IPS-18c (cell line): Measurements from ENCODE around the gene MT3.

ENCODE experiments used
- H3K4me3 ChIP-seq: 2 replicates; pipeline ENCODE4 v1.7.0; 2013; ENCODE audit warnings: low read depth, mild to moderate bottlenecking, low read length, moderate library complexity; ENCODE audit not compliant: insufficient read depth
- H3K9me3 ChIP-seq: one replicate; pipeline ENCODE4 v1.6.1; 2013; ENCODE audit warnings: mild to moderate bottlenecking, low read length, moderate library complexity; ENCODE audit not compliant: control insufficient read depth, insufficient read depth

The MT3 gene

GRCh38 chr16:56606071-56606475 lies 16.7 kb downstream of the MT3 start:
- Histone ChIP-seq H3K4me3 (no peak overlapping the region), H3K9me3 (no peaks in the 10 kb centered on the region)

GRCh38 chr16:56606476-56607108 lies 17.3 kb downstream of the MT3 start:
- H3K4me3 ChIP-seq: no peak overlapping the region
- no peaks in the 10 kb centered on the region for H3K9me3 ChIP-seq

GRCh38 chr16:56607109-56607618 lies 17.8 kb downstream of the MT3 start:
- no peak overlapping the region for H3K4me3 ChIP-seq
- H3K9me3 ChIP-seq: no peaks in the 10 kb centered on the region

- Histone ChIP-seq H3K9me3 (no peaks in the 10 kb centered on the region), H3K4me3 (peak overlapping the region; percentile 56; the same call in 1 of the 2 replicates)
Measured at GRCh38 chr16:56607675-56608042, 18.3 kb downstream of the MT3 start.

GRCh38 chr16:56608043-56608875 lies 18.9 kb downstream of the MT3 start, which contains the start of gene MT2A:
MT2A (plus strand) TSS chr16:56608584; CDS start chr16:56608656, 72 bp downstream.
- Histone ChIP-seq H3K9me3 (no peaks in the 10 kb centered on the region), H3K4me3 (peak within 1 kb of the TSS; percentile 56)

- peak overlapping the region; percentile 56 for H3K4me3 ChIP-seq
- H3K9me3 ChIP-seq: no peaks in the 10 kb centered on the region
Measured at GRCh38 chr16:56608876-56609462, 19.6 kb downstream of the MT3 start.

GRCh38 chr16:56609463-56609921 lies 20.2 kb downstream of the MT3 start:
- Histone ChIP-seq H3K9me3 (no peaks in the 10 kb centered on the region), H3K4me3 (peak overlapping the region; percentile 56)

- H3K4me3 ChIP-seq: no peak overlapping the region
Measured at GRCh38 chr16:56610017-56610608, 20.8 kb downstream of the MT3 start.

GRCh38 chr16:56610609-56611111 lies 21.3 kb downstream of the MT3 start:
- Histone ChIP-seq H3K4me3 (no peak overlapping the region), H3K9me3 (no peaks in the 10 kb centered on the region)

More at GRCh38 chr16:56610017-56610608, 20.8 kb downstream of the MT3 start:
- no peaks in the 10 kb centered on the region for H3K9me3 ChIP-seq

- H3K4me3 ChIP-seq: no peak overlapping the region
- no peaks in the 10 kb centered on the region for H3K9me3 ChIP-seq
Measured at GRCh38 chr16:56611281-56611833, 22.0 kb downstream of the MT3 start.

GRCh38 chr16:56613706-56614105 lies 24.4 kb downstream of the MT3 start:
- Histone ChIP-seq H3K9me3 (no peaks in the 10 kb centered on the region), H3K4me3 (no peak overlapping the region)

GRCh38 chr16:56614549-56614991 lies 25.2 kb downstream of the MT3 start:
- H3K9me3 ChIP-seq: no peaks in the 10 kb centered on the region
- no peak overlapping the region for H3K4me3 ChIP-seq

GRCh38 chr16:56615353-56615752 lies 26.0 kb downstream of the MT3 start:
- H3K4me3 ChIP-seq: no peak overlapping the region
- no peaks in the 10 kb centered on the region for H3K9me3 ChIP-seq

- H3K4me3 ChIP-seq: peak overlapping the region; percentile 57
- no peaks in the 10 kb centered on the region for H3K9me3 ChIP-seq
Measured at GRCh38 chr16:56616608-56617211, 27.4 kb downstream of the MT3 start.

- Histone ChIP-seq H3K4me3 (peak overlapping the region; percentile 57), H3K9me3 (no peaks in the 10 kb centered on the region)
Measured at GRCh38 chr16:56617212-56618085, 28.1 kb downstream of the MT3 start.

- Histone ChIP-seq H3K4me3 (no peak overlapping the region), H3K9me3 (no peaks in the 10 kb centered on the region)
Measured at GRCh38 chr16:56618138-56618537, 28.8 kb downstream of the MT3 start.
